Left lung (tissue), 10 donors: ENCODE data around the gene KRTAP5-8. TPM values are rescaled to one million over a fixed set of nuclear protein-coding genes. Genes with fewer than 3 reads are reported as not detected.
A peak's percentile ranks its signal among the peaks of the same experiment; 100 is the strongest.

Experiments used
- ATAC-seq: fragments of 200-7000 bp; cut with Tn5 transposase; one replicate; pipeline ENCODE4 v1.9.1; 2020; ENCODE audit warnings: moderate library complexity
- DNase-seq, 4 donors: peaks; one replicate each; pipeline ENCODE4 v3.0.0-alpha.2; 2013 to 2020
- H3K27ac ChIP-seq, 2 donors: fragments of 200-600 bp; sonication (generic) in 1 of 2; one replicate each; pipeline versions ENCODE4 v1.5.0 to v1.8.0; 2020 to 2021
- H3K27me3 ChIP-seq, 2 donors: fragments of 200-600 bp; sonication (generic) in 1 of 2; one replicate each; pipeline versions ENCODE4 v1.5.0 to v1.8.0; 2020 to 2021
- H3K36me3 ChIP-seq, 2 donors: fragments of 200-600 bp; sonication (generic) in 1 of 2; one replicate each; pipeline versions ENCODE4 v1.5.0 to v1.8.0; 2020 to 2021
- H3K4me1 ChIP-seq, 2 donors: fragments of 200-600 bp; one replicate each; pipeline ENCODE4 v1.8.0; 2021
- H3K4me3 ChIP-seq, 2 donors: fragments of 200-600 bp; sonication (generic) in 1 of 2; one replicate each; pipeline versions ENCODE4 v1.5.0 to v1.8.0; 2020 to 2021; ENCODE audit warnings: mild to moderate bottlenecking in 1 of 2
- H3K9me3 ChIP-seq, 2 donors: fragments of 200-600 bp; sonication (generic) in 1 of 2; one replicate each; pipeline versions ENCODE4 v1.5.0 to v1.8.0; 2020 to 2021
- CTCF ChIP-seq, 2 donors: fragments of 200-600 bp; sonication (generic) in 1 of 2; IDR thresholded peaks; one replicate each; pipeline versions ENCODE4 v1.5.0 to v1.8.0; 2021; ENCODE audit warnings: antibody characterized with exemption in 2 of 2
- intact Hi-C, 2 donors: fragments of 100-400 bp; cut with DNase I; formaldehyde crosslinking; loops; one replicate each; pipeline versions ENCODE4 v1.11.2 to v1.14.2; 2022
- polyA plus RNA-seq, 6 donors: library from polyadenylated mRNA; unstranded; fragments of 120-200 nt; gene quantifications; one replicate each; pipeline ENCODE4 v1.2.1, GENCODE V29; 2013; ENCODE audit not compliant: insufficient read length in 6 of 6
- total RNA-seq, 2 donors: library from RNA; stranded (reverse); fragmentation: NEBNext Ultra II Directional; extraction: Animal tissue kit (Norgen Biotek cat#: 25700); gene quantifications; one replicate each; pipeline ENCODE4 v1.2.1, GENCODE V29; 2021
- donor health status: DM: no; HTN: yes; CAD: no.
- donor health status: DM: no; HTN: no; CAD: no.

Gene KRTAP5-8
- total and polyA plus RNA-seq, 8 donors: 0.21 to 0.49 (median 0.31) TPM; not detected in 5

GRCh38 chr11:71499125-71499524, 38.7 kb upstream of the KRTAP5-8 start:
- intact Hi-C loops: no loop called here
- no peak for TF ChIP-seq CTCF (IDR thresholded peaks at IDR 0.05)
- Histone ChIP-seq H3K36me3 (peaks cover 0 to 91% of the 10 kb centered on the region in 2 donors), H3K4me1 (peaks cover 0 to 6% of the 10 kb centered on the region in 2 donors), H3K27me3 (no peaks in the 10 kb centered on the region), H3K4me3 (no peak overlapping the region), H3K27ac (no peak overlapping the region), H3K9me3 (no peaks in the 10 kb centered on the region)
- DNase-seq: peak in 1 of 4 donors; percentile 10
- no peak for ATAC-seq

- no peak overlapping the region for H3K4me3 ChIP-seq
- H3K36me3 ChIP-seq: peaks cover 0 to 91% of the 10 kb centered on the region in 2 donors
- intact Hi-C loops: no loop called here
- TF ChIP-seq CTCF (IDR thresholded peaks at IDR 0.05): no peak
- H3K4me1 ChIP-seq: peaks cover 0 to 6% of the 10 kb centered on the region in 2 donors
- ATAC-seq (no peak), DNase-seq (no peak)
- H3K9me3 ChIP-seq: no peaks in the 10 kb centered on the region
- no peak overlapping the region for H3K27ac ChIP-seq
- no peaks in the 10 kb centered on the region for H3K27me3 ChIP-seq
These were observed 38.3 kb upstream of the KRTAP5-8 start for GRCh38 chr11:71499546-71499945.

- peaks cover 0 to 90% of the 10 kb centered on the region in 2 donors for H3K36me3 ChIP-seq
- H3K27ac ChIP-seq: no peak overlapping the region
- H3K9me3 ChIP-seq: no peaks in the 10 kb centered on the region
- peaks cover 0 to 6% of the 10 kb centered on the region in 2 donors for H3K4me1 ChIP-seq
- TF ChIP-seq CTCF (IDR thresholded peaks at IDR 0.05): no peak
- ATAC-seq: no peak
- H3K27me3 ChIP-seq: no peaks in the 10 kb centered on the region
- intact Hi-C loops: no loop called here
- H3K4me3 ChIP-seq: no peak overlapping the region
- DNase-seq: peak in 1 of 4 donors; percentile 10
These were observed 37.2 kb upstream of the KRTAP5-8 start for GRCh38 chr11:71500601-71501021.

GRCh38 chr11:71501071-71501985, 36.5 kb upstream of the KRTAP5-8 start:
- ATAC-seq: no peak
- intact Hi-C loops: no loop called here
- H3K9me3 ChIP-seq: no peaks in the 10 kb centered on the region

More at GRCh38 chr11:71501071-71501985, 36.5 kb upstream of the KRTAP5-8 start:
- no peak for TF ChIP-seq CTCF (IDR thresholded peaks at IDR 0.05)
- Histone ChIP-seq H3K27me3 (no peaks in the 10 kb centered on the region), H3K36me3 (peaks cover 0 to 90% of the 10 kb centered on the region in 2 donors), H3K4me1 (peaks cover 0 to 6% of the 10 kb centered on the region in 2 donors), H3K27ac (no peak overlapping the region), H3K4me3 (no peak overlapping the region)
- no peak for DNase-seq
